H1 (cell line): Measurements from ENCODE around the gene RELB. TPM values are rescaled to one million over a fixed set of nuclear protein-coding genes. Genes with fewer than 3 reads are reported as not detected.
A peak's percentile ranks its signal among the peaks of the same experiment; 100 is the strongest.

Experiments
- CTCF ChIA-PET: fragments of 300-600 bp; sonication (Branson Sonifier 250); formaldehyde crosslinking; loops from one replicate; lab custom pipeline; 2021; ENCODE audit not compliant: partially characterized antibody; lab: Charles Lee
- POLR2A ChIA-PET: fragments of 300-600 bp; sonication (Branson Sonifier 250); formaldehyde crosslinking; loops from one replicate; lab custom pipeline; 2021; ENCODE audit warnings: inconsistent platforms; ENCODE audit not compliant: partially characterized antibody; lab: Charles Lee
- DNase-seq, 2 experiments: peaks; one replicate each; pipeline versions ENCODE4 v3.0.0 to v3.0.0-alpha.2; 2010 to 2022; ENCODE audit warnings: low spot score in 2 of 2, low read depth in 1 of 2, mixed read lengths in 1 of 2
- FAIRE-seq: peaks from 2 replicates; lab custom pipeline; 2011; peaks lifted over from hg19 to GRCh38; lab: Jason Lieb, UNC
- H2AFZ ChIP-seq: 2 replicates; pipeline ENCODE4 v1.8.1; 2012; ENCODE audit warnings: low read length, inconsistent platforms
- H2AK5ac ChIP-seq: 2 replicates; pipeline ENCODE4 v1.6.1; 2013; ENCODE audit warnings: low read depth, low read length
- H2BK120ac ChIP-seq: replicated peaks from 2 replicates; pipeline ENCODE3; 2013; ENCODE audit warnings: low read depth, low read length, inconsistent platforms
- H2BK12ac ChIP-seq: 2 replicates; pipeline ENCODE4 v1.6.1; 2013; ENCODE audit warnings: low read depth, low read length
- H2BK15ac ChIP-seq: 2 replicates; pipeline ENCODE4 v1.6.1; 2013; ENCODE audit warnings: low read length
- H2BK20ac ChIP-seq: 2 replicates; pipeline ENCODE4 v1.6.1; 2013; ENCODE audit warnings: low read length
- H2BK5ac ChIP-seq: 2 replicates; pipeline ENCODE4 v1.6.1; 2013; ENCODE audit warnings: low read depth, low read length
- H3K14ac ChIP-seq: 2 replicates; pipeline ENCODE4 v1.6.1; 2013; ENCODE audit warnings: inconsistent platforms; ENCODE audit not compliant: insufficient read length
- H3K18ac ChIP-seq: 2 replicates; pipeline ENCODE4 v1.6.1; 2013; ENCODE audit warnings: low read length; ENCODE audit errors: extremely low read depth
- H3K23ac ChIP-seq: 2 replicates; pipeline ENCODE4 v1.6.1; 2013; ENCODE audit warnings: inconsistent platforms; ENCODE audit not compliant: insufficient read length
- H3K23me2 ChIP-seq: 2 replicates; pipeline ENCODE4 v1.6.1; 2013; ENCODE audit warnings: low read depth, low read length
- H3K27ac ChIP-seq: 2 replicates; pipeline ENCODE4 v1.6.1; 2011; ENCODE audit warnings: low read depth, low read length, inconsistent platforms
- H3K27me3 ChIP-seq, 4 experiments: replicated peaks in 1 of 4; 1 replicate in 1 of 4; 2 replicates in 3 of 4; pipeline versions ENCODE4 v1.6.1 to v1.8.1; 2011 to 2013; ENCODE audit warnings: low read length in 3 of 4, mild to moderate bottlenecking in 3 of 4, inconsistent platforms in 2 of 4, mixed read lengths in 2 of 4, moderate library complexity in 1 of 4; ENCODE audit not compliant: control insufficient read depth in 3 of 4, insufficient read depth in 3 of 4; ENCODE audit errors: extremely low read depth in 1 of 4
- H3K36me3 ChIP-seq, 4 experiments: 2 replicates each; pipeline versions ENCODE4 v1.6.1 to v1.8.1; 2011 to 2013; ENCODE audit warnings: mild to moderate bottlenecking in 4 of 4, low read length in 3 of 4, moderate library complexity in 2 of 4, control low read depth in 1 of 4, inconsistent platforms in 1 of 4; ENCODE audit not compliant: insufficient read depth in 4 of 4, control insufficient read depth in 2 of 4
- H3K4ac ChIP-seq: replicated peaks from 2 replicates; pipeline ENCODE3; 2013; ENCODE audit warnings: low read length, low read depth, mixed read lengths, inconsistent platforms; ENCODE audit not compliant: insufficient read length
- H3K4me1 ChIP-seq, 4 experiments: replicated peaks in 1 of 4; 1 replicate in 1 of 4; 2 replicates in 3 of 4; pipeline versions ENCODE4 v1.6.1 to v1.8.1; 2011 to 2013; ENCODE audit warnings: low read length in 3 of 4, inconsistent platforms in 2 of 4, mixed read lengths in 1 of 4; ENCODE audit not compliant: insufficient read depth in 4 of 4, control insufficient read depth in 3 of 4
- H3K4me2 ChIP-seq, 2 experiments: 2 replicates each; pipeline versions ENCODE4 v1.6.1 to v1.8.1; 2011 to 2013; ENCODE audit warnings: low read depth in 2 of 2, low read length in 2 of 2, control low read depth in 1 of 2, inconsistent platforms in 1 of 2, mild to moderate bottlenecking in 1 of 2; ENCODE audit not compliant: insufficient read depth in 1 of 2
- H3K4me3 ChIP-seq, 4 experiments: fragments of 200-600, 300-600 bp in 1 of 4; sonication (generic), shearing (Covaris generic), sonication (Bioruptor Twin) in 1 of 4; 2 replicates each; pipeline versions ENCODE4 v1.5.1 to v1.8.1; 2011 to 2016; ENCODE audit warnings: low read length in 4 of 4, low read depth in 3 of 4, control low read depth in 2 of 4, inconsistent platforms in 2 of 4, mild to moderate bottlenecking in 2 of 4, mixed read lengths in 1 of 4, moderate library complexity in 1 of 4; ENCODE audit not compliant: insufficient read depth in 2 of 4; ENCODE audit errors: extremely low read depth in 1 of 4
- H3K56ac ChIP-seq: replicated peaks from 2 replicates; pipeline ENCODE3; 2013; ENCODE audit warnings: low read depth, mild to moderate bottlenecking, mixed read lengths, low read length, inconsistent platforms; ENCODE audit not compliant: insufficient read length
- H3K79me1 ChIP-seq: 2 replicates; pipeline ENCODE4 v1.6.1; 2013; ENCODE audit warnings: low read depth, low read length, control low read depth
- H3K79me2 ChIP-seq, 2 experiments: 2 replicates each; pipeline versions ENCODE4 v1.6.1 to v1.8.1; 2012 to 2013; ENCODE audit warnings: low read length in 2 of 2, mild to moderate bottlenecking in 2 of 2, inconsistent platforms in 1 of 2; ENCODE audit not compliant: insufficient read depth in 2 of 2, control insufficient read depth in 1 of 2
- H3K9ac ChIP-seq, 4 experiments: replicated peaks in 1 of 4; 1 replicate in 1 of 4; 2 replicates in 3 of 4; pipeline versions ENCODE4 v1.6.1 to v1.8.1; 2011 to 2013; ENCODE audit warnings: low read depth in 3 of 4, low read length in 3 of 4, control low read depth in 2 of 4, mild to moderate bottlenecking in 2 of 4, moderate library complexity in 2 of 4, inconsistent platforms in 1 of 4; ENCODE audit errors: extremely low read depth in 1 of 4
- H3K9me3 ChIP-seq, 2 experiments: 2 replicates each; pipeline versions ENCODE4 v1.6.1 to v1.8.1; 2012 to 2013; ENCODE audit warnings: mild to moderate bottlenecking in 2 of 2, moderate library complexity in 2 of 2, control low read depth in 1 of 2, inconsistent platforms in 1 of 2, low read depth in 1 of 2, low read length in 1 of 2, mixed read lengths in 1 of 2; ENCODE audit not compliant: insufficient read depth in 2 of 2
- H4K20me1 ChIP-seq, 2 experiments: replicated peaks in 1 of 2; 2 replicates each; pipeline versions ENCODE3 to v1.8.1; 2011 to 2013; ENCODE audit warnings: inconsistent platforms in 2 of 2, low read length in 2 of 2, mild to moderate bottlenecking in 1 of 2; ENCODE audit not compliant: insufficient read depth in 2 of 2, control insufficient read depth in 1 of 2
- H4K5ac ChIP-seq: 2 replicates; pipeline ENCODE4 v1.6.1; 2013; ENCODE audit warnings: low read length, low read depth, mixed read lengths, inconsistent platforms; ENCODE audit not compliant: insufficient read length
- H4K8ac ChIP-seq: 2 replicates; pipeline ENCODE4 v1.8.0; 2013; ENCODE audit warnings: mild to moderate bottlenecking, moderate library complexity, low read length, inconsistent platforms; ENCODE audit not compliant: insufficient read depth; ENCODE audit errors: extremely low read depth
- H4K91ac ChIP-seq: replicated peaks from 2 replicates; pipeline ENCODE3; 2013; ENCODE audit warnings: low read length, mixed read lengths, inconsistent platforms; ENCODE audit not compliant: insufficient read length
- JUN ChIP-seq: IDR thresholded peaks from 2 replicates; pipeline ENCODE4 v1.6.1; 2011; ENCODE audit warnings: low read depth, mild to moderate bottlenecking, improper control_type of control experiment, low read length
- POLR2AphosphoS5 ChIP-seq: IDR thresholded peaks from 2 replicates; pipeline ENCODE4 v1.6.1; 2011; ENCODE audit warnings: low read depth, low read length
- WGBS, 2 experiments: shearing (Covaris generic) in 1 of 2; methylation state at CpG; one replicate each; pipeline versions ENCODE4 v1.1.6 to v1.1.7; 2013 to 2015; ENCODE audit warnings: low lambda C conversion rate in 2 of 2, mixed read lengths in 2 of 2, inconsistent platforms in 1 of 2, low coverage in 1 of 2, missing lambda C conversion rate in 1 of 2; ENCODE audit not compliant: insufficient replicate concordance in 2 of 2, insufficient coverage in 1 of 2, insufficient read length in 1 of 2; ENCODE audit errors: extremely low coverage in 1 of 2, missing lambda C conversion rate in 1 of 2; 5-methylcytosine and 5-hydroxymethylcytosine counted together
- polyA plus RNA-seq, 7 experiments: library from polyadenylated mRNA; depleted of rRNA in 3 of 7; stranded (reverse) in 5 of 7; unstranded in 2 of 7; fragments of >200 nt in 5 of 7; fragments of 200-250 nt in 2 of 7; gene quantifications; 1 replicate in 5 of 7; 2 replicates in 1 of 7; 4 replicates in 1 of 7; pipeline versions ENCODE4 v1.2.1 to v1.2.3, GENCODE V29; 2011 to 2013; ENCODE audit warnings: missing spikeins in 2 of 7, mixed read lengths in 2 of 7
- small RNA-seq: library from polyadenylated mRNA; stranded (forward); fragments of <200 nt; extraction: miRNeasy Mini kit (QIAGEN cat#:217004); gene quantifications from one replicate; pipeline ENCODE3, GENCODE V24; 2013; ENCODE audit not compliant: insufficient read depth
- total RNA-seq: library from RNA; stranded (reverse); fragmentation: NEBNext Ultra II Directional; extraction: Animal tissue kit (Norgen Biotek cat#: 25700); gene quantifications from 2 replicates; pipeline ENCODE4 v1.2.1, GENCODE V29; 2021

Gene RELB
- total and polyA plus RNA-seq, 2 of the 8 experiments (the other 6 are each of a cell fraction or from before 2014, with no cell fraction given) = 10.0 to 13.1 TPM

DNA sequence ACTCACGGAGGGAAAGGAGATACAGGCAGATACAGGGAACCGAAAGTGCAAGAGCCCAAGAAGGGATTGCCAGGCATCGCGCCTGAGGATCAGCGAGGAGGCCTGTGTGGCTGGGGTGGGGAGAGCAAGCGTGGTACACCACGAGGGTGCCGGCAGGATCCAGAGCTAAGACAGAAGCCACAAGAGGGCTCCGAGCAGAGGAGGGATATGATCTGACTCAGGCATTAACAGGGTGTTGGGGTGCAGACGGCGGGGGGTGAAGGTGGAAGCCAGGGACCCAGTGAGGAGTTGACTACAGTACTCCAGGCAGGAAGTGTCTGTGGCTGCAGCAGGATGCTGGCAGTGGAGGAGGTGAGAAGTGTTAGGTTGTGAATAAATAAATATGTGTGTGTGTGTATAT, 86.3 kb downstream of the RELB start:
- no peak overlapping the region for H3K14ac ChIP-seq
- no peak overlapping the region; the same call in 1 of the 2 replicates for H2BK5ac ChIP-seq
- FAIRE-seq (no peak), DNase-seq (no peak)
- H3K23ac ChIP-seq = no peak overlapping the region
- peaks cover 10% of the 10 kb centered on the region for H3K23me2 ChIP-seq
- peaks cover 0 to 29% of the 10 kb centered on the region in 2 experiments; a peak in 3 of 4 replicates for H3K79me2 ChIP-seq
- no peak overlapping the region for H4K8ac ChIP-seq
- whole genome bisulfite sequencing, 2 experiments = 91% methylated on average over 11 of the region's 11 CpGs; no CpG with 5 or more reads in 1 of the 2 experiments
- peaks cover 4 to 26% (median 5%) of the 10 kb centered on the region in 4 experiments; a peak in 5 of 8 replicates for H3K36me3 ChIP-seq
- H4K91ac ChIP-seq = no peak overlapping the region
- no peak overlapping the region for H2AK5ac ChIP-seq
- no peak for TF ChIP-seq JUN
- TF ChIP-seq POLR2AphosphoS5 = peak; percentile 36; the same call in 1 of the 2 replicates
- CTCF ChIA-PET = interaction anchor here (1.2 to 2.7 kb wide), 3 partner anchors 9 to 49 kb away, joined by 3 to 13 read pairs (median 4); partner anchors contain the start of genes CLASRP and GEMIN7
- H3K4me2 ChIP-seq = no peak overlapping the region
- no peak overlapping the region for H3K27ac ChIP-seq
- no peak overlapping the region for H4K5ac ChIP-seq
- H2BK120ac ChIP-seq = no peak overlapping the region
- no peak overlapping the region for H2BK15ac ChIP-seq
- H3K4me1 ChIP-seq = peaks cover 2 to 12% (median 7%) of the 10 kb centered on the region in 4 experiments; a peak in 6 of 7 replicates
- no peak overlapping the region for H3K56ac ChIP-seq
- peaks cover 0 to 5% of the 10 kb centered on the region in 2 experiments for H4K20me1 ChIP-seq
- POLR2A ChIA-PET = interaction anchor here (0.6 to 1.7 kb wide), 12 partner anchors 9 to 379 kb away, joined by 3 to 5 read pairs (median 3); partner anchors contain the start of genes GEMIN7 and ZNF296
- H2BK20ac ChIP-seq = no peak overlapping the region
- no peak overlapping the region for H3K4ac ChIP-seq
- H2AFZ ChIP-seq = no peak overlapping the region
- H3K18ac ChIP-seq = no peak overlapping the region
- peaks cover 4% of the 10 kb centered on the region for H3K79me1 ChIP-seq
- H3K27me3 ChIP-seq = no peaks in the 10 kb centered on the region
- no peak overlapping the region for H2BK12ac ChIP-seq
- no peaks in the 10 kb centered on the region for H3K9me3 ChIP-seq
- no peak overlapping the region; a peak in 1 of 7 replicates for H3K9ac ChIP-seq
- H3K4me3 ChIP-seq = no peak overlapping the region

Small RNAs within 50 kb of the gene (small RNA-seq; reads per million reads assigned to genes)
- not detected for gene RNU6-611P

Other genes with a start within 250 kb of the RELB start
- 17.4 and 19.2 TPM in 2 replicates for gene CBLC, start 223.6 kb upstream of the RELB start, total RNA-seq
- 35.7 and 53.4 TPM in 2 replicates for gene CBLC, start 223.6 kb upstream of the RELB start, polyA plus RNA-seq (2011; rRNA removed)
- 81.4 and 83.0 TPM in 2 replicates for gene BCAM, start 192.4 kb upstream of the RELB start, total RNA-seq
- gene BCAM, start 192.4 kb upstream of the RELB start, polyA plus RNA-seq (2011; rRNA removed) = 32.5 and 84.3 TPM in 2 replicates
- gene NECTIN2, start 155.2 kb upstream of the RELB start, total RNA-seq = 181 and 184 TPM in 2 replicates
- 237 and 318 TPM in 2 replicates for gene NECTIN2, start 155.2 kb upstream of the RELB start, polyA plus RNA-seq (2011; rRNA removed)
- gene TOMM40, start 110.2 kb upstream of the RELB start, total RNA-seq = 178 and 179 TPM in 2 replicates
- gene TOMM40, start 110.2 kb upstream of the RELB start, polyA plus RNA-seq (2011; rRNA removed) = 154 and 189 TPM in 2 replicates
- gene APOE, start 95.7 kb upstream of the RELB start, total RNA-seq = 629 and 679 TPM in 2 replicates
- 1,258 and 1,819 TPM in 2 replicates for gene APOE, start 95.7 kb upstream of the RELB start, polyA plus RNA-seq (2011; rRNA removed)
- 78.2 and 87.8 TPM in 2 replicates for gene APOC1, start 86.9 kb upstream of the RELB start, total RNA-seq
- gene APOC1, start 86.9 kb upstream of the RELB start, polyA plus RNA-seq (2011; rRNA removed) = 55.8 and 93.6 TPM in 2 replicates
- not detected in 2 replicates for gene APOC4, start 59.2 kb upstream of the RELB start, total RNA-seq
- gene APOC4, start 59.2 kb upstream of the RELB start, polyA plus RNA-seq (2011; rRNA removed) = not detected in 2 replicates
- gene APOC2, start 55.4 kb upstream of the RELB start, total RNA-seq = not detected in 2 replicates
- not detected in 2 replicates for gene APOC2, start 55.4 kb upstream of the RELB start, polyA plus RNA-seq (2011; rRNA removed)
- 84.8 and 95.8 TPM in 2 replicates for gene CLPTM1, start 46.1 kb upstream of the RELB start, total RNA-seq
- 108 and 140 TPM in 2 replicates for gene CLPTM1, start 46.1 kb upstream of the RELB start, polyA plus RNA-seq (2011; rRNA removed)
- 63.4 and 71.7 TPM in 2 replicates for gene CLASRP, start 37.6 kb downstream of the RELB start, total RNA-seq
- 22.3 and 25.8 TPM in 2 replicates for gene CLASRP, start 37.6 kb downstream of the RELB start, polyA plus RNA-seq (2011; rRNA removed)
- 6.8 and 7.5 TPM in 2 replicates for gene ZNF296, start 75.0 kb downstream of the RELB start, total RNA-seq
- gene ZNF296, start 75.0 kb downstream of the RELB start, polyA plus RNA-seq (2011; rRNA removed) = 2.7 and 6.4 TPM in 2 replicates
- gene GEMIN7, start 77.8 kb downstream of the RELB start, total RNA-seq = 48.0 and 48.5 TPM in 2 replicates
- 91.6 and 113 TPM in 2 replicates for gene GEMIN7, start 77.8 kb downstream of the RELB start, polyA plus RNA-seq (2011; rRNA removed)
- 25.7 and 27.0 TPM in 2 replicates for gene PPP1R37, start 91.7 kb downstream of the RELB start, total RNA-seq
- 14.6 and 22.5 TPM in 2 replicates for gene PPP1R37, start 91.7 kb downstream of the RELB start, polyA plus RNA-seq (2011; rRNA removed)
- 0.38 and 0.39 TPM in 2 replicates for gene NKPD1, start 159.5 kb downstream of the RELB start, total RNA-seq
- gene NKPD1, start 159.5 kb downstream of the RELB start, polyA plus RNA-seq (2011; rRNA removed) = 0.30 and 0.55 TPM in 2 replicates
- 30.5 and 31.8 TPM in 2 replicates for gene TRAPPC6A, start 176.8 kb downstream of the RELB start, total RNA-seq
- 130 and 144 TPM in 2 replicates for gene TRAPPC6A, start 176.8 kb downstream of the RELB start, polyA plus RNA-seq (2011; rRNA removed)
- 6.0 and 8.0 TPM in 2 replicates for gene BLOC1S3, start 177.3 kb downstream of the RELB start, total RNA-seq
- 6.1 and 7.6 TPM in 2 replicates for gene BLOC1S3, start 177.3 kb downstream of the RELB start, polyA plus RNA-seq (2011; rRNA removed)
- gene EXOC3L2, start 243.9 kb downstream of the RELB start, total RNA-seq = 1.5 and 1.6 TPM in 2 replicates
- 1.4 and 3.4 TPM in 2 replicates for gene EXOC3L2, start 243.9 kb downstream of the RELB start, polyA plus RNA-seq (2011; rRNA removed)
- 46.8 and 49.8 TPM in 2 replicates for gene MARK4, start 249.8 kb downstream of the RELB start, total RNA-seq
- gene MARK4, start 249.8 kb downstream of the RELB start, polyA plus RNA-seq (2011; rRNA removed) = 12.3 and 22.4 TPM in 2 replicates